ENCODE data around the gene NABP1.
"Not testable (repeated sequence)": the region's sequence is repeated elsewhere in the genome, so short reads cannot be mapped to it uniquely, and the experiment has no call there.

Gene NABP1

GRCh38 chr2:191677646-191678436, at the start of gene NABP1:
Gene NABP1, plus strand, starts transcription at chr2:191678136. Its CDS starts 479 bp downstream, at chr2:191678615.
- DNase-seq = peak; percentile 99

- DNase-seq = no peak
These were observed 48.9 kb upstream of the NABP1 start for GRCh38 chr2:191629001-191629453.

- DNase-seq = no peak
These were observed 47.8 kb upstream of the NABP1 start for GRCh38 chr2:191629976-191630712.

GRCh38 chr2:191631754-191632153, 46.2 kb upstream of the NABP1 start:
- DNase-seq = no peak

- DNase-seq = no peak
These were observed 45.5 kb upstream of the NABP1 start for GRCh38 chr2:191632426-191632825.

GRCh38 chr2:191634791-191635190, 43.1 kb upstream of the NABP1 start:
- DNase-seq = no peak

GRCh38 chr2:191635333-191636234, 42.4 kb upstream of the NABP1 start:
- DNase-seq = no peak

- DNase-seq = no peak
These were observed 41.7 kb upstream of the NABP1 start for GRCh38 chr2:191636235-191636543.

GRCh38 chr2:191636586-191636985, 41.4 kb upstream of the NABP1 start:
- no peak for DNase-seq

GRCh38 chr2:191637182-191638078, 40.5 kb upstream of the NABP1 start:
- no peak for DNase-seq

GRCh38 chr2:191638079-191638801, 39.7 kb upstream of the NABP1 start:
- DNase-seq = no peak

GRCh38 chr2:191638802-191639172, 39.1 kb upstream of the NABP1 start:
- no peak for DNase-seq

GRCh38 chr2:191641609-191642008, 36.3 kb upstream of the NABP1 start:
- DNase-seq = no peak

GRCh38 chr2:191642541-191642940, 35.4 kb upstream of the NABP1 start:
- no peak for DNase-seq

- DNase-seq = no peak
These were observed 34.5 kb upstream of the NABP1 start for GRCh38 chr2:191643429-191643828.

- DNase-seq = not testable (repeated sequence)
These were observed 33.3 kb upstream of the NABP1 start for GRCh38 chr2:191644613-191645012.

GRCh38 chr2:191645032-191645431, 32.9 kb upstream of the NABP1 start:
- no peak for DNase-seq

- no peak for DNase-seq
These were observed 32.3 kb upstream of the NABP1 start for GRCh38 chr2:191645434-191646162.

GRCh38 chr2:191646163-191646902, 31.6 kb upstream of the NABP1 start:
- no peak for DNase-seq

- no peak for DNase-seq
These were observed 28.4 kb upstream of the NABP1 start for GRCh38 chr2:191649519-191649918.
